Raji (cell line): Measurements from ENCODE around the gene WDR62.

Source experiments
- POLR2A ChIP-seq: IDR thresholded peaks from 2 replicates; pipeline ENCODE4 v1.6.1; 2011; ENCODE audit warnings: low read depth, low read length, control low read depth; ENCODE audit not compliant: insufficient read depth

Gene WDR62

DNA sequence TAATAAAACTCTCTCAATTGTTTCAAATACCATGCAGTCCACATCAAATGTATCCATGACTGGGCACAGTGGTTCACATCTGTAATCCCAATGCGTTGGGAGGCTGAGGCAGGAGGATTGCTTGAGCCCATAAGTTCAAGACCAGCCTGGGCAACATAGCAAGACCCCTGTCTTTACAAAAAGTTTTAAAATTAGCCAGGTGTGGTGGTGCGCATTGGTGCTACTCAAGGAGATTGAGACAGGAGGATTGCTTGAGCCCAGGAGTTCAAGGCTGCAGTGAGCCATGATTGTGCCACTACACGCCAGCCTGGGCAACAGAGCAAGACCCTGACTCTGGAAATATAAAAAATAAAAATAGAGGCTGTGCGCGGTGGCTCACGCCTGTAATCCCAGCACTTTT is 27.0 kb upstream of the WDR62 start:
- no peak for TF ChIP-seq POLR2A

GRCh38 chr19:36028313-36029041 is 26.2 kb upstream of the WDR62 start:
- no peak for TF ChIP-seq POLR2A

- no peak for TF ChIP-seq POLR2A
Measured at GRCh38 chr19:36030264-36031148, 24.2 kb upstream of the WDR62 start.

GRCh38 chr19:36031308-36031707 is 23.4 kb upstream of the WDR62 start:
- no peak for TF ChIP-seq POLR2A

DNA sequence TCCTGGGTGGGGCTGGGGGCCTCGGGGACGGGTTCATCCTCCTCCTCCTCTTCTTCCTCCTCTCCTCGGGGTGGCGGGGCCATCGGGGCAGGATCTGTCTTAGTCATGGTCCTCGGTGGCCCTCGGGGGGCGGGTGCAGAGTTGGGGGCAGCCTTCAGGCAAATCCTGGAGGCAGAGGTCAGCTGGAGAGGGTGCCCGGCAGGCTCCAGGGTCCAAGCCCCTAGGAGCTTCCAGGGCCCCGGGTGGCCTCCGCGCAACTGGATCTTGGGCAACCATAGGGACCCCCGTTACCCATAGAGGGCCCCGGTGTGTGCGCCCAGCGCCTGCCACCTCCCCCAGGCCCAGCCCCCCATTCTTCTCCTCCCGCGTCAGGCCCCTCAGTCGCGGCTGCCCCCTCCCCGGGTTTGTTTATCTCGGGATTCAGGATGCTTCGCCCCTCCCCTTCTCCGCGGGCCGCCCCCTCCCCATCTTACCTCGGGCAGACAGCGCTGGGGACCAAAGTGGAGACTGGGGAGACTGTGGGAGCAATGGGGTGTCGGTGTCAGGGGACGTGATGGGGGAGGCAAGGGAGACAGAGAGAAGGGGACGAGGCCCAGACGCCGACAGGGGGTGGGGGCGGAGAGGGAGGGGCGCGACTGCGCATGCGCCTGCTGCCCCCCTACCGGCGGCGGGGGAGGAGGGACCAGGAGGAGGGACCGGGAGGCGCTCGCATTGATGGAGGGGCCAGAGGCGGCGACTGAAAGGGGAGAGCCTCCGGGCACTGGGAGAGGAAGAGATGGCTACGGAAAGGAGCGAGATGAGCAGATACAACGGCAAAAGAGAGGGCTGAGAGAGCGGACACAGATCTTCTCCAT is 22.2 kb upstream of the WDR62 start, which contains the start of gene CLIP3:
Gene CLIP3 (minus strand): TSS at position 623 of the 854 bp plus-strand sequence. CDS start 516 bp downstream, at position 107.
- no peak for TF ChIP-seq POLR2A

DNA sequence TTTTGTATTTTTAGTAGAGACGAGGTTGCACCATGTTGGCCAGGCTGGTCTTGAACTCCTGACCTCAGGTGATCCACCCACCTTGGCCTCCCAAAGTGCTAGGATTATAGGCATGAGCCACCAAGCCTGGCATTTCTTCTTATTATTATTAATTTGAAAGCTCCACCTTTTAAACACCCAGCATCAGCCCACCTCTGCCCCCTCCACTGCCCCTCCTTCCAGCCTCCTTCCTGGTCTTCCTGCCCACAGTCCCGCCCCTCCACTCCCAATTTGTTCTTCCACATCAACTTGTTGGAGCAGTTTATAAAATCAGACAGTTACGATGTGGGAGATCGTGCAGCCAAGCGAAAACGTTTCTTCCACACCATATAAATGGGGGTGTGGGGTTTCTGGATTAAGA is 14.2 kb upstream of the WDR62 start:
- TF ChIP-seq POLR2A = no peak

GRCh38 chr19:36041831-36042230 is 12.9 kb upstream of the WDR62 start:
- TF ChIP-seq POLR2A = no peak

GRCh38 chr19:36043952-36044351 is 10.7 kb upstream of the WDR62 start:
- TF ChIP-seq POLR2A = no peak

GRCh38 chr19:36046443-36047050 is 8.2 kb upstream of the WDR62 start:
- no peak for TF ChIP-seq POLR2A

DNA sequence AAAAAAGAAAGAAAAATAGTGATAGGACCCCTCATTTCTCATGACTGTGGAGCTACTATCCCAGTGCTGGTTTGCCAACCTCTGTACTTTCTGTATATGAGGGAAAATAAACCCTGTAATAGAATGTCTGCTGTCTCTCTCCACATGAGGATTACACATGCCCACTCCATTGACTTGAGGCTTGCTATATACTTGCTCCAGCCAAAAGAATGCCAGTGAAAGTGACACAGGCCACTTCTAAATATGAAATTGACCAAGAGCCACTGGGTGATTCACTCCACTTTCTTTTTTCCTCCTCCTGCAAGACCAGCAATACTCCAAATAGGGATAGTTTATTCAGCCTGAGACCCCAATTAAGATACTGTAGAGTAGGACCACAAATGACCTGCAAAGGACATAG is 6.9 kb upstream of the WDR62 start:
- no peak for TF ChIP-seq POLR2A

- TF ChIP-seq POLR2A = no peak
Measured at GRCh38 chr19:36049080-36049698, 5.5 kb upstream of the WDR62 start.

DNA sequence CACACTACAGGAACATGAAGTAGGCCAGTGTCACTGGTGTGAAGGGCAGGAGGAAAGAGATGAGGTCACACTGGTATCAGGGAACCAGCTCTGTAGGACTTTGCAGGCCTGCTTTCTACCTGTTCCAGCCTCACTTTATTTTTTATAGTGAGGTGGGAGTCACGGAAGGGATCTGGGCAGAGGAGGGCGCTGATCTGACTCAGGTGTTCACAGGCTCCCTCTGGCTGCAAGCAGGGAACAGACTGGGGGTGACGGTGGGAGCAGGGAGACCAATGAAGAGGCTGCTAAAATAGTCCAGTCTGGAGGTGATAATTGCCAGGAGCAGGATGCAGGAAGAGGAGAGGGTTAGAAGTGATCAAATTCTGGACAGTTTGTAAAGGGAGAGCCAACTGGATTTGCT is 3.5 kb upstream of the WDR62 start:
- TF ChIP-seq POLR2A = no peak

DNA sequence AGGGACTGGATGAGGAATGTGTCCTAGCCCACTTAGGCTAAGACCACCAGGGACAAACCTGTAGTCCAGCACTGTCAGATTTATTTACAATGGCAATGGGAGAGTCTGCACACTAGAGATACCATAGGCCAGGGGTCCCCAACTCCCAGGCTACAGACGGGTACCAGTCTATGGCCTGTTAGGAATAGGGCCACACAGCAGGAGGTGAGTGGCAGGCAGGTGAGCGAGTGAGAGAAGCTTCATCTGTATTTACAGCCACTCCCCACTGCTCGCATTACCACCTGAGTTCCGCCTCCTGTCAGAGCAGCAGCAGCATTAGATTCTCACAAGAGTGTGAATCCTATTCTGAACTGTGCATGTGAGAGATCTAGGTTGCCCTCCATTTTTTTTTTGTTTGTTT is 3.1 kb upstream of the WDR62 start:
- no peak for TF ChIP-seq POLR2A

DNA sequence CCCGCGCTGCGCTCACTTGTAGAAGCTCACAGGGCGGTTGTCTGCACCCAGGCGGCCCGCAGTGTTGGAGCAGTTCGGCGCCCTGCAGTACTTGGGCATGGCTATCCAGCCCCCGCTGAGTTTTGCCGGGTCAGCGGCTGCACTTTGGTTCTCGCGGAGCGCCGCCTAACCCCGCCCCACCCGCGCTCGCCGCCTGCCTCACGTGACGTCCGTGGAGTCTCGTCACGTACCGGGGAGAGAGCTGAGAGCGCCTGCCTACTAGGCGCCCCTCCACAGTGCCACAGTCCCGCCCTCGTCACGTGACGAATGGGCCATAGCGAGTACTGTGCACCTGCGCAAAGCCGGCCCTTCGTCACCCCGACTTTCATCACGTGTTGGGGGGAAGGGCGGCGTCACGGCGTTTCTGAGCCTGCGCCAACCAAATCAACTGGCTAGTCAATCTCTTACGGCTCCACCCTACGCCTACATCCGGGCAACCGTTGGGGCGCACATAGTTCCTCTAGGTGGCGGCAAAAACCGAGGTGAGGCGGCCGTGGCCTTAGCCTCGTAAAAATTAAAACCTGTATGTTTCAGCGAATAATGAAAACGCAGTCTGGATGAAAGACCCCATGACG is 471 bp upstream of the WDR62 start, which contains the start of gene THAP8:
Gene THAP8 (minus strand): TSS at position 167 of the 614 bp plus-strand sequence. CDS start 68 bp downstream, at position 99.
- peak; percentile 87 for TF ChIP-seq POLR2A
